H9 (cell line): ENCODE results near the gene DLG2. TPM values are rescaled to one million over a fixed set of nuclear protein-coding genes. Genes with fewer than 3 reads are reported as not detected.

Source experiments
- DNase-seq: peaks from one replicate; pipeline ENCODE4 v3.0.0-alpha.2; 2017
- H2AFZ ChIP-seq: one replicate; pipeline ENCODE4 v1.6.1; 2013; ENCODE audit warnings: mild to moderate bottlenecking, low read length, control low read depth, moderate library complexity
- H2AK5ac ChIP-seq: 2 replicates; pipeline ENCODE4 v1.6.1; 2013; ENCODE audit warnings: low read length, control low read depth, mixed read lengths; ENCODE audit not compliant: insufficient read length
- H2BK120ac ChIP-seq: one replicate; pipeline ENCODE4 v1.6.1; 2013; ENCODE audit warnings: low read depth, mild to moderate bottlenecking, low read length, control low read depth, inconsistent platforms; ENCODE audit not compliant: poor library complexity, severe bottlenecking
- H2BK12ac ChIP-seq: 2 replicates; pipeline ENCODE4 v1.6.1; 2013; ENCODE audit warnings: low read length, control low read depth, mixed read lengths, low read depth; ENCODE audit not compliant: insufficient read length
- H2BK15ac ChIP-seq: 2 replicates; pipeline ENCODE4 v1.6.1; 2013; ENCODE audit warnings: low read depth, low read length, control low read depth
- H2BK20ac ChIP-seq: one replicate; pipeline ENCODE4 v1.6.1; 2013; ENCODE audit warnings: low read depth, mild to moderate bottlenecking, low read length, control low read depth, inconsistent platforms; ENCODE audit not compliant: poor library complexity, severe bottlenecking
- H2BK5ac ChIP-seq: 2 replicates; pipeline ENCODE4 v1.6.1; 2013; ENCODE audit warnings: low read length, control low read depth, mixed read lengths; ENCODE audit not compliant: insufficient read length
- H3K14ac ChIP-seq: 2 replicates; pipeline ENCODE4 v1.6.1; 2013; ENCODE audit warnings: low read length, control low read depth; ENCODE audit not compliant: insufficient read depth
- H3K18ac ChIP-seq: 2 replicates; pipeline ENCODE4 v1.6.1; 2013; ENCODE audit warnings: low read depth, mild to moderate bottlenecking, mixed read lengths, low read length, control low read depth; ENCODE audit not compliant: insufficient read length
- H3K23ac ChIP-seq: 2 replicates; pipeline ENCODE4 v1.6.1; 2013; ENCODE audit warnings: low read length, control low read depth, mixed read lengths, low read depth; ENCODE audit not compliant: insufficient read length
- H3K23me2 ChIP-seq: 2 replicates; pipeline ENCODE4 v1.6.1; 2013; ENCODE audit warnings: low read depth, mild to moderate bottlenecking, mixed read lengths, low read length, control low read depth; ENCODE audit not compliant: insufficient read length, poor library complexity, severe bottlenecking
- H3K27ac ChIP-seq: 2 replicates; pipeline ENCODE4 v1.5.1; 2013; ENCODE audit warnings: low read length, control low read depth, mixed read lengths, low read depth; ENCODE audit not compliant: insufficient read length
- H3K27me3 ChIP-seq: 2 replicates; pipeline ENCODE4 v1.6.1; 2013; ENCODE audit warnings: low read length, control low read depth, inconsistent platforms; ENCODE audit not compliant: insufficient read depth
- H3K4ac ChIP-seq: 2 replicates; pipeline ENCODE4 v1.6.1; 2013; ENCODE audit warnings: low read depth, mild to moderate bottlenecking, control low read depth, inconsistent platforms, low read length, moderate library complexity
- H3K4me1 ChIP-seq: 2 replicates; pipeline ENCODE4 v1.6.1; 2013; ENCODE audit warnings: low read length, control low read depth, inconsistent platforms; ENCODE audit not compliant: insufficient read depth
- H3K4me2 ChIP-seq: 2 replicates; pipeline ENCODE4 v1.6.1; 2013; ENCODE audit warnings: low read length, control low read depth, mixed read lengths; ENCODE audit not compliant: insufficient read length, insufficient read depth
- H3K56ac ChIP-seq: 2 replicates; pipeline ENCODE4 v1.6.1; 2013; ENCODE audit warnings: low read depth, mild to moderate bottlenecking, mixed read lengths, low read length, control low read depth; ENCODE audit not compliant: insufficient read length
- H3K79me1 ChIP-seq: 2 replicates; pipeline ENCODE4 v1.6.1; 2013; ENCODE audit warnings: low read depth, mild to moderate bottlenecking, moderate library complexity, low read length, control low read depth, inconsistent platforms; ENCODE audit not compliant: insufficient read depth, poor library complexity, severe bottlenecking
- H3K79me2 ChIP-seq: 2 replicates; pipeline ENCODE4 v1.6.1; 2013; ENCODE audit warnings: low read length, control low read depth, inconsistent platforms; ENCODE audit not compliant: insufficient read depth
- H3K9ac ChIP-seq: 2 replicates; pipeline ENCODE4 v1.6.1; 2013; ENCODE audit warnings: low read length, control low read depth, mixed read lengths; ENCODE audit not compliant: insufficient read length; ENCODE audit errors: extremely low read depth
- H3K9me3 ChIP-seq: one replicate; pipeline ENCODE4 v1.6.1; 2013; ENCODE audit warnings: low read depth, low read length, inconsistent platforms; ENCODE audit not compliant: control insufficient read depth
- H3T11ph ChIP-seq: one replicate; pipeline ENCODE4 v1.6.1; 2013; ENCODE audit warnings: mild to moderate bottlenecking, low read length, control low read depth, inconsistent platforms
- H4K20me1 ChIP-seq: one replicate; pipeline ENCODE4 v1.6.1; 2013; ENCODE audit not compliant: control insufficient read depth, insufficient read length, insufficient read depth
- H4K5ac ChIP-seq: 2 replicates; pipeline ENCODE4 v1.6.1; 2013; ENCODE audit warnings: low read depth, mild to moderate bottlenecking, mixed read lengths, low read length, control low read depth; ENCODE audit not compliant: insufficient read length
- H4K8ac ChIP-seq: replicated peaks from 2 replicates; pipeline ENCODE4 v1.6.1; 2013; ENCODE audit warnings: low read length, control low read depth, mixed read lengths, low read depth; ENCODE audit not compliant: insufficient read length
- H4K91ac ChIP-seq: 2 replicates; pipeline ENCODE4 v1.6.1; 2013; ENCODE audit warnings: low read depth, mild to moderate bottlenecking, moderate library complexity, mixed read lengths, low read length, control low read depth; ENCODE audit not compliant: insufficient read length
- H3K27ac Mint-ChIP-seq, 3 experiments: 2 replicates in 2 of 3; 3 replicates in 1 of 3; pipeline ENCODE4 v1.8.0; 2020 to 2021; ENCODE audit warnings: mixed read lengths in 3 of 3, mild to moderate bottlenecking in 1 of 3, moderate library complexity in 1 of 3
- H3K27me3 Mint-ChIP-seq: 2 replicates; pipeline ENCODE4 v1.8.0; 2021; ENCODE audit warnings: low read depth, mild to moderate bottlenecking, moderate library complexity, mixed read lengths
- H3K36me3 Mint-ChIP-seq, 3 experiments: 2 replicates in 2 of 3; 3 replicates in 1 of 3; pipeline ENCODE4 v1.8.0; 2020 to 2021; ENCODE audit warnings: low read depth in 3 of 3, mixed read lengths in 3 of 3; ENCODE audit not compliant: insufficient read depth in 1 of 3
- H3K4me1 Mint-ChIP-seq, 2 experiments: 2 replicates each; pipeline ENCODE4 v1.8.0; 2020; ENCODE audit warnings: mixed read lengths in 2 of 2
- H3K4me3 Mint-ChIP-seq, 2 experiments: 2 replicates in 1 of 2; 3 replicates in 1 of 2; pipeline ENCODE4 v1.8.0; 2020 to 2021; ENCODE audit warnings: mild to moderate bottlenecking in 2 of 2, mixed read lengths in 2 of 2, moderate library complexity in 1 of 2
- H3K9me3 Mint-ChIP-seq, 2 experiments: 2 replicates in 1 of 2; 3 replicates in 1 of 2; pipeline ENCODE4 v1.8.0; 2020; ENCODE audit warnings: mild to moderate bottlenecking in 2 of 2, mixed read lengths in 2 of 2, moderate library complexity in 1 of 2
- WGBS: extraction: QIAGEN DNeasy Blood & Tissue Kit; methylation state at CpG from one replicate; pipeline ENCODE4 v1.1.7; 2013; ENCODE audit warnings: missing lambda C conversion rate, low lambda C conversion rate, mixed read lengths; ENCODE audit not compliant: insufficient read length; ENCODE audit errors: extremely low coverage; 5-methylcytosine and 5-hydroxymethylcytosine counted together
- total RNA-seq: library from RNA; stranded (reverse); gene quantifications from 2 replicates; pipeline ENCODE4 v1.2.1, GENCODE V29; 2021
- TF ChIP-seq, protein P1 (sequence below): fragments of 200-600 bp; sonication (generic); conservative IDR thresholded peaks from 3 replicates; pipeline ENCODE4 v1.8.0; 2021; ENCODE audit warnings: antibody characterized with exemption, mild to moderate bottlenecking

DLG2 gene
- total RNA-seq, 1 experiment from 2014 or later, result 8.0 TPM

GRCh38 chr11:84071851-84072250, 1555.3 kb downstream of the DLG2 start:
- Histone ChIP-seq H2BK15ac (no peak overlapping the region), H3K18ac (no peak overlapping the region), H3K27ac (no peak overlapping the region), H3K27me3 (no peaks in the 10 kb centered on the region), H3K9ac (no peak overlapping the region), H3K14ac (no peak overlapping the region), H3K4ac (no peak overlapping the region), H3K23me2 (no peaks in the 10 kb centered on the region), H4K91ac (no peak overlapping the region), H2BK12ac (no peak overlapping the region), H2BK120ac (no peak overlapping the region), H3T11ph (no peak overlapping the region), H4K20me1 (no peaks in the 10 kb centered on the region), H4K5ac (no peak overlapping the region), H3K9me3 (no peaks in the 10 kb centered on the region), H3K23ac (no peak overlapping the region), H2AFZ (no peak overlapping the region), H2AK5ac (no peak overlapping the region), H3K4me2 (no peak overlapping the region), H3K4me1 (no peaks in the 10 kb centered on the region), H3K56ac (no peak overlapping the region), H4K8ac (no peak overlapping the region), H2BK20ac (no peak overlapping the region), H3K79me2 (no peaks in the 10 kb centered on the region), H3K79me1 (no peaks in the 10 kb centered on the region), H2BK5ac (no peak overlapping the region)
- Mint-ChIP-seq H3K27ac (no peak overlapping the region; a peak in 1 of 7 replicates), H3K4me3 (no peak overlapping the region), H3K27me3 (no peaks in the 10 kb centered on the region; the same call in 1 of the 2 replicates), H3K9me3 (no peaks in the 10 kb centered on the region), H3K4me1 (no peaks in the 10 kb centered on the region), H3K36me3 (no peaks in the 10 kb centered on the region)
- no peak for DNase-seq
- TF ChIP-seq, protein P1, sequence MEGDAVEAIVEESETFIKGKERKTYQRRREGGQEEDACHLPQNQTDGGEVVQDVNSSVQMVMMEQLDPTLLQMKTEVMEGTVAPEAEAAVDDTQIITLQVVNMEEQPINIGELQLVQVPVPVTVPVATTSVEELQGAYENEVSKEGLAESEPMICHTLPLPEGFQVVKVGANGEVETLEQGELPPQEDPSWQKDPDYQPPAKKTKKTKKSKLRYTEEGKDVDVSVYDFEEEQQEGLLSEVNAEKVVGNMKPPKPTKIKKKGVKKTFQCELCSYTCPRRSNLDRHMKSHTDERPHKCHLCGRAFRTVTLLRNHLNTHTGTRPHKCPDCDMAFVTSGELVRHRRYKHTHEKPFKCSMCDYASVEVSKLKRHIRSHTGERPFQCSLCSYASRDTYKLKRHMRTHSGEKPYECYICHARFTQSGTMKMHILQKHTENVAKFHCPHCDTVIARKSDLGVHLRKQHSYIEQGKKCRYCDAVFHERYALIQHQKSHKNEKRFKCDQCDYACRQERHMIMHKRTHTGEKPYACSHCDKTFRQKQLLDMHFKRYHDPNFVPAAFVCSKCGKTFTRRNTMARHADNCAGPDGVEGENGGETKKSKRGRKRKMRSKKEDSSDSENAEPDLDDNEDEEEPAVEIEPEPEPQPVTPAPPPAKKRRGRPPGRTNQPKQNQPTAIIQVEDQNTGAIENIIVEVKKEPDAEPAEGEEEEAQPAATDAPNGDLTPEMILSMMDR, result no peak
- no CpG with 5 or more reads among the region's 2 CpGs for WGBS
